ENCODE measurements around the gene SLC26A9.
A peak's percentile ranks its signal among the peaks of the same experiment; 100 is the strongest.

Gene SLC26A9

GRCh38 chr1:205943245-205943644, at the start of gene SLC26A9:
Gene SLC26A9 (minus strand): TSS chr1:205943456. CDS start chr1:205935820, 7,636 bp downstream.
- no peak for DNase-seq

GRCh38 chr1:205992218-205992882, 49.1 kb upstream of the SLC26A9 start:
- DNase-seq, result no peak

GRCh38 chr1:205991237-205991636, 48.0 kb upstream of the SLC26A9 start:
- DNase-seq, result no peak

GRCh38 chr1:205990226-205990625, 47.0 kb upstream of the SLC26A9 start:
- no peak for DNase-seq

GRCh38 chr1:205989786-205990185, 46.5 kb upstream of the SLC26A9 start:
- no peak for DNase-seq

- DNase-seq, result no peak
Measured at GRCh38 chr1:205988585-205988995, 45.3 kb upstream of the SLC26A9 start.

GRCh38 chr1:205986861-205987260, 43.6 kb upstream of the SLC26A9 start:
- DNase-seq, result no peak

GRCh38 chr1:205986292-205986691, 43.0 kb upstream of the SLC26A9 start:
- DNase-seq, result no peak

- DNase-seq, result no peak
Measured at GRCh38 chr1:205985330-205986005, 42.2 kb upstream of the SLC26A9 start.

- no peak for DNase-seq
Measured at GRCh38 chr1:205983925-205984725, 40.9 kb upstream of the SLC26A9 start.

- no peak for DNase-seq
Measured at GRCh38 chr1:205981257-205981656, 38.0 kb upstream of the SLC26A9 start.

- DNase-seq, result no peak
Measured at GRCh38 chr1:205980237-205980870, 37.1 kb upstream of the SLC26A9 start.

- no peak for DNase-seq
Measured at GRCh38 chr1:205979301-205979700, 36.0 kb upstream of the SLC26A9 start.

- no peak for DNase-seq
Measured at GRCh38 chr1:205978676-205979075, 35.4 kb upstream of the SLC26A9 start.

GRCh38 chr1:205977402-205978014, 34.3 kb upstream of the SLC26A9 start:
- peak; percentile 71 for DNase-seq

GRCh38 chr1:205976708-205977401, 33.6 kb upstream of the SLC26A9 start:
- DNase-seq, result no peak

GRCh38 chr1:205976036-205976435, 32.8 kb upstream of the SLC26A9 start:
- no peak for DNase-seq

- no peak for DNase-seq
Measured at GRCh38 chr1:205975387-205975998, 32.2 kb upstream of the SLC26A9 start.

- no peak for DNase-seq
Measured at GRCh38 chr1:205974712-205975111, 31.5 kb upstream of the SLC26A9 start.

- no peak for DNase-seq
Measured at GRCh38 chr1:205973377-205974232, 30.3 kb upstream of the SLC26A9 start.
